ENCODE data around the gene SERINC5.
A peak's percentile ranks its signal among the peaks of the same experiment; 100 is the strongest.
"Not testable (repeated sequence)": the region's sequence is repeated elsewhere in the genome, so short reads cannot be mapped to it uniquely, and the experiment has no call there.

Gene SERINC5

DNA sequence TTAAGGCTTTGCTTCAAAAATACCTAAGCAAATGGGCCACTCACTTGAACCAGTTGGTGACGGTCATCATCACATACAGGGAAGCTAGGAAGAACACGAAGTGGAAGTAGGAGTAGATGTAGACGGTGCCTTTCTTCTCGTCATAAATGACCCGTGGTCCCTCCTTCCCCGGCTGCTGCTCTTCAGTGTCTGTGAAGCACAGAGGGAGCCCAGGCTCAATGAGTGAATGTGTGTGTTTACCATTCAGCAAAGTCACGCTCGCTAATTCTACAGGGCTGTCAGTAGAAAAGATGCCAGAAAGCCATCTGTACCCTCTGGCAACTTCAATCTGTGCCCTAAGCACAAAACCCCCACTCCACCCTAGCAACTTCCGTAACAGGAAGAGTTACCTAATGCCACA, 109.8 kb downstream of the SERINC5 start:
- Histone ChIP-seq H3K4me1 (ENCODE audit: control insufficient read depth in 1 of 2, insufficient read depth in 2 of 2, low read length in 2 of 2) (peaks cover 7 to 25% of the 10 kb centered on the region in 2 donors), H3K36me3 (ENCODE audit: control insufficient read depth in 1 of 2, insufficient read depth in 2 of 2, low read length in 2 of 2) (peaks cover 14 to 20% of the 10 kb centered on the region in 2 donors), H3K27ac (ENCODE audit: low read length) (no peak overlapping the region), H3K27me3 (ENCODE audit: low read depth, low read length) (no peaks in the 10 kb centered on the region), H3K9me3 (ENCODE audit: control insufficient read depth in 1 of 2, low read length in 2 of 2) (no peaks in the 10 kb centered on the region), H3K4me3 (ENCODE audit: low read depth in 1 of 2, low read length in 2 of 2) (no peak overlapping the region)

DNA sequence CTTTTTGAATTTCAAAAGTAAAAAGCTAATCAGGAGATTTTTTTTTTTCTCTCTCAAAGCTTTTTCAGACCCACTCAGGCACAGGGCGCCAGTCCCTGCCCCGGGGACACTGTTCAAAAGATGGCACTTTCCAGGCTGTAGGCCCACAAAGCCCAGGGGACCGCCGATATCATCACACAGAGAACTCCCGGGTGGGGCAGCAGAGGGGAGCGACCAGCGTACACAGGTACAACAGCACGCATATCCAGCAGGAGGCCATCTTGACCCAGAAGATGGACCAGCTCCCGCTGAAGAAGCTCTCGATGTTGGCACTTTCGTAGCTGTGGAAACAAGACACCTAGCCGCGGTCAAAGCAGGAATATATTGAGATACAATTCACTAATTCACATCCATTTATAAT, 112.4 kb downstream of the SERINC5 start:
- Histone ChIP-seq H3K4me1 (ENCODE audit: control insufficient read depth in 1 of 2, insufficient read depth in 2 of 2, low read length in 2 of 2) (peaks cover 7 to 31% of the 10 kb centered on the region in 2 donors), H3K36me3 (ENCODE audit: control insufficient read depth in 1 of 2, insufficient read depth in 2 of 2, low read length in 2 of 2) (peaks cover 5 to 14% of the 10 kb centered on the region in 2 donors), H3K27me3 (ENCODE audit: low read depth, low read length) (no peaks in the 10 kb centered on the region), H3K9me3 (ENCODE audit: control insufficient read depth in 1 of 2, low read length in 2 of 2) (no peaks in the 10 kb centered on the region), H3K27ac (ENCODE audit: low read length) (no peak overlapping the region), H3K4me3 (ENCODE audit: low read depth in 1 of 2, low read length in 2 of 2) (no peak overlapping the region)

DNA sequence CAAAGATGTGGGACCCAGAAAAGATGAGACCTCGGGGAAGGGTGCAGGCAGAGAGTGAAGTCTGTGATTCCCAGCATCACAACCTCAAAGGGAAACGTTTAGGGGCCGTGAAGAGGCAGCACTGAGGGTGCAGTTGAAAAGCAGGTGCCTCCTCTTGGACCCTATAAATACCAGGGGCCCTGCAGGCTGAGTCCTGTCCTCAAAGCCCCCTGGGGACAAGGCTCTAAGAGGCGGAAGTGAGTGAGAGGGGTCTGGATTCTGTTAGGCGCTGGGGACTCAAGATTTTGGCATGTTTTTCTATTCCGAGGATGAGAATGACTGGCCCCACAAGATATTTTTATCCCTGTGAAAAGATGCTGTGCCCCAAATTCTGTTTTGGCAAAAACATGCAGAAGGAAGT, 112.9 kb downstream of the SERINC5 start:
- Histone ChIP-seq H3K4me1 (ENCODE audit: control insufficient read depth in 1 of 2, insufficient read depth in 2 of 2, low read length in 2 of 2) (peaks cover 7 to 31% of the 10 kb centered on the region in 2 donors), H3K9me3 (ENCODE audit: control insufficient read depth in 1 of 2, low read length in 2 of 2) (no peaks in the 10 kb centered on the region), H3K4me3 (ENCODE audit: low read depth in 1 of 2, low read length in 2 of 2) (no peak overlapping the region), H3K27ac (ENCODE audit: low read length) (no peak overlapping the region), H3K27me3 (ENCODE audit: low read depth, low read length) (no peaks in the 10 kb centered on the region), H3K36me3 (ENCODE audit: control insufficient read depth in 1 of 2, insufficient read depth in 2 of 2, low read length in 2 of 2) (peaks cover 5 to 14% of the 10 kb centered on the region in 2 donors)

DNA sequence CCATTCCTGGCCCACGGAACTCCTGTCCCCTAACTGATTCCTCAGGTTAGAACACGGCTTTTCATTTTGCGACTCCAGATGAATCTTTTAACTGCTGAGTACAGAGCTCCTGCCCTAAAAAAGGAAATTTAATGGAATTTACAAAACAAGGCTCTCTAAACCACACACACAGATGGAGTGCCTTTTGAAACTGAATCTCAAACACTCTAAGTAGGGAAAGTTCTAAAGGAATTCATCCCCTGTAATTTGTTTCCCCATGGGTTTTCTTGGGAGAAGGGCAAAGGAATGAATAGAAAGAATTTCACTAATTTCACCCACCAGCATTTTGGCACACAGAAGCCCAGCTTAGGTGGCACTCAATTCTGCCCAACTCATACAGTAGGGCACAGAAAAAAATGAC, 114.2 kb downstream of the SERINC5 start:
- H3K27me3 ChIP-seq (ENCODE audit: low read depth, low read length): no peaks in the 10 kb centered on the region
- H3K4me1 ChIP-seq (ENCODE audit: control insufficient read depth in 1 of 2, insufficient read depth in 2 of 2, low read length in 2 of 2): peaks cover 7 to 31% of the 10 kb centered on the region in 2 donors
- no peak overlapping the region for H3K4me3 ChIP-seq (ENCODE audit: low read depth in 1 of 2, low read length in 2 of 2)
- peak overlapping the region; percentile 74 for H3K27ac ChIP-seq (ENCODE audit: low read length)
- peaks cover 2 to 9% of the 10 kb centered on the region in 2 donors for H3K36me3 ChIP-seq (ENCODE audit: control insufficient read depth in 1 of 2, insufficient read depth in 2 of 2, low read length in 2 of 2)
- no peaks in the 10 kb centered on the region for H3K9me3 ChIP-seq (ENCODE audit: control insufficient read depth in 1 of 2, low read length in 2 of 2)

DNA sequence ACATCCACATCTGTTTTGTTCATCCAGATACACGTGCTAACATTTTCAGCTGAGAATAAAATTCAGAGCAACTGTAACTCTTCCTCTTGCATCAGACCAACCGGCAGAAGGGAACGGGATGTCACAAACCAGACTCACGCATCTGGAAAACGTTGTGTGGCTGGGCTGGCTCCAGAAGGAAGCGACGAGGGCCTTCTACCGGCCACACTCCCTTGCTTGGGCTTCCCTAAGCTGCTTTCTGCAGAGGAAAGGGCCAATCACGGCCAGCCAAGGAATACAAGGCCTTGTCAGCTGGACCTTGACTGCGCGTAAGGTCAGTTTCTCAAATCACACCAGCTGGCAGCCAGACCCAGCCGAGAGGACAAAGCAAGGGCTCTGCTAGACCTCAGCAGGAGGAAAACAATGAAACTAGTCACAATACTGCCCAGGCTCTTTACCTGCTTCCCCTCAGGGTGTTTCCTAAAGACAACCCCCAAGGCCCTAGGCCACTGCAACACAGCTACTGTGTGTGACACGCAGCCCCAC, 114.6 kb downstream of the SERINC5 start:
- H3K27me3 ChIP-seq (ENCODE audit: low read depth, low read length): no peaks in the 10 kb centered on the region
- peaks cover 7 to 31% of the 10 kb centered on the region in 2 donors for H3K4me1 ChIP-seq (ENCODE audit: control insufficient read depth in 1 of 2, insufficient read depth in 2 of 2, low read length in 2 of 2)
- H3K27ac ChIP-seq (ENCODE audit: low read length): peak overlapping the region; percentile 74
- peaks cover 2 to 9% of the 10 kb centered on the region in 2 donors for H3K36me3 ChIP-seq (ENCODE audit: control insufficient read depth in 1 of 2, insufficient read depth in 2 of 2, low read length in 2 of 2)
- H3K4me3 ChIP-seq (ENCODE audit: low read depth in 1 of 2, low read length in 2 of 2): no peak overlapping the region
- H3K9me3 ChIP-seq (ENCODE audit: control insufficient read depth in 1 of 2, low read length in 2 of 2): no peaks in the 10 kb centered on the region

DNA sequence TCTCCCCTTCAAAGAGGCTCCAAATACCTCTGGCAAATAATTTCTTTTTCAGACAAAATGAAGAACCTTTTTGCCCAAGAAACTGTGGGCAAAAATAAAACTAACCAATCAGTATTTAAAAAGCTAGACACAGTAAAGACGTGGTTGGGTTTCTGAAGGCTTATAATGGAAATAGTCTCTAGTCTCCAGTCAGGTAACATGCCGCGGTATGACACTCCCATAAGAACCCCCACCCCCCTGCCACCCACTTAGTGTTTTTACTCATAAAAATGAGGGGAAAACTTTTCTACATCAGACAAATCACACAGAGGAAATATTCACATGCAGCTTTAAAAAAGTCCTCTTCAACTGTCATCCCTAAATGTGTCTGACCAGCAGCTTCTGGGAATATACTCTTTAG, 115.4 kb downstream of the SERINC5 start:
- Histone ChIP-seq H3K27ac (ENCODE audit: low read length) (peak overlapping the region; percentile 11), H3K4me3 (ENCODE audit: low read depth in 1 of 2, low read length in 2 of 2) (no peak overlapping the region), H3K36me3 (ENCODE audit: control insufficient read depth in 1 of 2, insufficient read depth in 2 of 2, low read length in 2 of 2) (peaks cover 2 to 4% of the 10 kb centered on the region in 2 donors), H3K27me3 (ENCODE audit: low read depth, low read length) (no peaks in the 10 kb centered on the region), H3K9me3 (ENCODE audit: control insufficient read depth in 1 of 2, low read length in 2 of 2) (no peaks in the 10 kb centered on the region), H3K4me1 (ENCODE audit: control insufficient read depth in 1 of 2, insufficient read depth in 2 of 2, low read length in 2 of 2) (peaks cover 7 to 31% of the 10 kb centered on the region in 2 donors)

DNA sequence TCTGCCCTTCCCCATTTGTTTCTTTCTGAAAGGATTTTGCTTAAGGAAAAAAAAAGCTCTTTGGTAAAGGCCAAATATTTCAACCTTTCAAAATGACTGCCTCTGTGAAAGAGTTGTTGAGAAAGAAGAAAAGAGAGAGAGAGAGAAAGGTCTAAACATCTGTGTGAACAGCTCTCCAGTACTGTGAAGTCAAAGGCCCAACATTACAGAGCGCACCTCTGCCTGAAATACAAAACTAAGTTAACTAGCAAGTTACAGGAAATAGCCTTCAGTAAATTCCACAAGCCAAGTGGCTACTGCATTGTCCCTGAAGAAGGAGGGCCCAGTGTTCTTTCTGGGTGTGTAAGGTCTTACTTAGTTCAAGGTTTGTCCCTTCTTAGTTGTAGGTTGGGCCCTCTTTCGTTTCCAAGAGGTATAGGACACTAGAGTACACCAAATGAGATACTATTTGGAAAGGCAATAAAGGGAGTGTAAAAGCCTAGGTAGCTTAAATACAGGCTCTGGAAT, 116.3 kb downstream of the SERINC5 start:
- peaks cover 7 to 31% of the 10 kb centered on the region in 2 donors for H3K4me1 ChIP-seq (ENCODE audit: control insufficient read depth in 1 of 2, insufficient read depth in 2 of 2, low read length in 2 of 2)
- H3K36me3 ChIP-seq (ENCODE audit: control insufficient read depth in 1 of 2, insufficient read depth in 2 of 2, low read length in 2 of 2): peaks cover under 1 to 2% of the 10 kb centered on the region in 2 donors
- H3K27ac ChIP-seq (ENCODE audit: low read length): no peak overlapping the region
- H3K4me3 ChIP-seq (ENCODE audit: low read depth in 1 of 2, low read length in 2 of 2): no peak overlapping the region
- H3K9me3 ChIP-seq (ENCODE audit: control insufficient read depth in 1 of 2, low read length in 2 of 2): no peaks in the 10 kb centered on the region
- H3K27me3 ChIP-seq (ENCODE audit: low read depth, low read length): no peaks in the 10 kb centered on the region

DNA sequence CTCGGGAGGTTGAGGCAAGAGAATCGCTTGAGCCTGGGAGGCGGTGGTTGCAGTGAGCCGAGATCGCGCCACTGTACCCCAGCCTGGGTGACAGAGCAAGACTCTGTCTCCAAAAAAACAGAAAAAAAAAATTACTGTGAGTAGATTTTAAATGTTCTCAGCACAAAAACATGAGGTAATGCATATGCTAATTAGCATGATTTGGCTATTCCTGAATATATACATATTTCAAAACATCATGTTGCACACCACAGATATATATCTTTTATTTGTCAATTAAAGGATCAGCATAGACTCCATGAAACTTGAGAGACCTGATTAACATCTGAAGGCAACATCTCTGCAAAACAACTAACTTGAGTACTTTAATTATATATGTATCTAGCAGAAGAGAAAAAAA, 117.4 kb downstream of the SERINC5 start:
- no peaks in the 10 kb centered on the region for H3K27me3 ChIP-seq (ENCODE audit: low read depth, low read length)
- no peak overlapping the region for H3K4me3 ChIP-seq (ENCODE audit: low read depth in 1 of 2, low read length in 2 of 2)
- H3K9me3 ChIP-seq (ENCODE audit: control insufficient read depth in 1 of 2, low read length in 2 of 2): no peaks in the 10 kb centered on the region
- H3K27ac ChIP-seq (ENCODE audit: low read length): no peak overlapping the region
- peaks cover 0 to under 1% of the 10 kb centered on the region in 2 donors for H3K36me3 ChIP-seq (ENCODE audit: control insufficient read depth in 1 of 2, insufficient read depth in 2 of 2, low read length in 2 of 2)
- H3K4me1 ChIP-seq (ENCODE audit: control insufficient read depth in 1 of 2, insufficient read depth in 2 of 2, low read length in 2 of 2): peaks cover 7 to 30% of the 10 kb centered on the region in 2 donors

DNA sequence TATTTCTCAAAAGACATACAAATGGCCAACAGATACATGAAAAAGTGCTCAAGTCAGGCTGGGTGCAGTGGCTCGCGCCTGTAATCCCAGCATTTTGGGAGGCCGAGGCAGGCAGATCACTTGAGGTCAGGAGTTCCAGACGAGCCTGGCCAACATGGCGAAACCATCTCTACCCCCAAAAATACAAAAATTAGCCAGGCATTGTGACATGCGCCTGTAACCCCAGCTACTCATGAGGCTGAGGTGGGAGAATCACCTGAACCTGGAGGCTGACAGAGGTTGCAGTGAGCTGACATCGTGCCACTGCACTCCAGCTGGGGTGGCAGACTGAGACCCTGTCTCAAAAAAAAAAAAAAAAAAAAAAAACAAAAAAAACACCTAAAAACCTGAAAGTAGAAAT, 119.0 kb downstream of the SERINC5 start:
- not testable (repeated sequence) for H3K36me3 ChIP-seq (ENCODE audit: control insufficient read depth in 1 of 2, insufficient read depth in 2 of 2, low read length in 2 of 2); H3K9me3 ChIP-seq (ENCODE audit: control insufficient read depth in 1 of 2, low read length in 2 of 2); H3K27ac ChIP-seq (ENCODE audit: low read length); H3K27me3 ChIP-seq (ENCODE audit: low read depth, low read length); H3K4me3 ChIP-seq (ENCODE audit: low read depth in 1 of 2, low read length in 2 of 2)
- peaks cover 6 to 13% of the 10 kb centered on the region in 2 donors for H3K4me1 ChIP-seq (ENCODE audit: control insufficient read depth in 1 of 2, insufficient read depth in 2 of 2, low read length in 2 of 2)

DNA sequence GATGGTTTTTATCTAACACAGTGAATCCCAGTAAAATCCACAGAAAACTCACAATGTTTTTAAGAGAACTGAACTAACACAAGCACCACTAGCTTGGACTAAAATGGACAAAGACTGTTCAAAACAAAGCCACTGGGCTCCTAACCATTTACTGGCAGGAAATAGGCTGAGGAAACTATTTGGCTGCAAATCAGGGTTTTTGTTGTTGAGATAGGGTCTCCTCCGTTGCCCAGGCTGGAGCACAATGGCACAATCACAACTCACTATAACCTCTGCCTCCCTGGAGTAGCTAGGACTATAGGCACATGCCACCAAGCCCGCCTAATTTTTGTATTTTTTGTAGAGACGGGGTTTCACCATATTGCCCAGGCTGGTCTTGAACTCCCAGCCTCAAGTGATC, 121.0 kb downstream of the SERINC5 start:
- Histone ChIP-seq H3K9me3 (ENCODE audit: control insufficient read depth in 1 of 2, low read length in 2 of 2) (no peaks in the 10 kb centered on the region), H3K4me3 (ENCODE audit: low read depth in 1 of 2, low read length in 2 of 2) (no peak overlapping the region), H3K4me1 (ENCODE audit: control insufficient read depth in 1 of 2, insufficient read depth in 2 of 2, low read length in 2 of 2) (no peaks in the 10 kb centered on the region), H3K27ac (ENCODE audit: low read length) (no peak overlapping the region), H3K27me3 (ENCODE audit: low read depth, low read length) (no peaks in the 10 kb centered on the region), H3K36me3 (ENCODE audit: control insufficient read depth in 1 of 2, insufficient read depth in 2 of 2, low read length in 2 of 2) (no peaks in the 10 kb centered on the region)

DNA sequence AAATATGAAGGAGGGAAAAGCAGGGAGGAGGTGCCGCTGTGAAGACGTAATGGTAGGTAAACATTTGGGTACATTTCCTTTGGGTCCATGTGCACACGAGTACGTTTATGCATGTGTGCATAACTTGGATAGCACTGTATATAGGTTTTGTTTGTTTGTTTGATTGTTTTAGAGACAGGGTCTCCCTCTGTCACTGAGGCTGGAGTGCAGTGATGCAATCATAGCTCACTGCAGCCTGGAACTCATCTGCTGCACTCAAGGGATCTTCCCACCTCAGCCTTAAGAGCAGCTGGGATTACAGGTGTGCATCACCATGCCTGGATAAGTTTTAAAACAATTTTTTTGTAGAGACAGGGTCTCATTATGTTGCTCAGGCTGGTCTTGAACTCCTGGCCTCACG, 126.7 kb downstream of the SERINC5 start:
- Histone ChIP-seq H3K4me1 (ENCODE audit: control insufficient read depth in 1 of 2, insufficient read depth in 2 of 2, low read length in 2 of 2) (no peaks in the 10 kb centered on the region), H3K4me3 (ENCODE audit: low read depth in 1 of 2, low read length in 2 of 2) (no peak overlapping the region), H3K9me3 (ENCODE audit: control insufficient read depth in 1 of 2, low read length in 2 of 2) (no peaks in the 10 kb centered on the region), H3K27ac (ENCODE audit: low read length) (no peak overlapping the region), H3K27me3 (ENCODE audit: low read depth, low read length) (no peaks in the 10 kb centered on the region), H3K36me3 (ENCODE audit: control insufficient read depth in 1 of 2, insufficient read depth in 2 of 2, low read length in 2 of 2) (no peaks in the 10 kb centered on the region)

DNA sequence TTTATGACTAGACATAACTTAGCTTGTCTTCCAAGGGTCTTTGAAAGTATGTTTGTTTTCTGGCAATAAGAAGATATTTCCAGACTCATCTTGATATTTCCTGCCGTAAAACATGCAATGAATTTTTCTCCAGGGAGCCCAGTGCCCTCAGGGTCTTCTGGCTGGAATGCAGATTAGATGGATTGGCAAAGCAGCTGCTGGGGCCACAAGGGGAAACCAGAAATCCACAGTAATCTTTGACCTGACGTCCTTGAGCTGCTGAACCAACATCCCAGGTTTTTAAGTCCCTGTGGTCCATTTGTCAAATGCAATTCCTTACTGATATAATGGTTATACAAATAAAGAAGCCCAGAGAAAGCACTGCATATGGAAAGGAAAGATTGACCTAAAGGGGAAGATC, 127.7 kb downstream of the SERINC5 start:
- no peaks in the 10 kb centered on the region for H3K27me3 ChIP-seq (ENCODE audit: low read depth, low read length)
- no peaks in the 10 kb centered on the region for H3K4me1 ChIP-seq (ENCODE audit: control insufficient read depth in 1 of 2, insufficient read depth in 2 of 2, low read length in 2 of 2)
- no peak overlapping the region for H3K4me3 ChIP-seq (ENCODE audit: low read depth in 1 of 2, low read length in 2 of 2)
- no peaks in the 10 kb centered on the region for H3K9me3 ChIP-seq (ENCODE audit: control insufficient read depth in 1 of 2, low read length in 2 of 2)
- H3K27ac ChIP-seq (ENCODE audit: low read length): no peak overlapping the region
- no peaks in the 10 kb centered on the region for H3K36me3 ChIP-seq (ENCODE audit: control insufficient read depth in 1 of 2, insufficient read depth in 2 of 2, low read length in 2 of 2)
